Stimulated activated CD8-positive, alpha-beta memory T cell treated with anti-CD3 and anti-CD28 coated beads, Interleukin-15, amount 100 ng/mL, for 1 hour (primary cell): ENCODE results near the gene SPOCK1.

ENCODE experiments used
- DNase-seq: peaks from one replicate; pipeline ENCODE4 v3.0.0-alpha.2; 2020; ENCODE audit warnings: low read depth

SPOCK1 gene

GRCh38 chr5:137069358-137069757, 429.8 kb downstream of the SPOCK1 start:
- no peak for DNase-seq

- DNase-seq: no peak
These were observed 437.7 kb downstream of the SPOCK1 start for GRCh38 chr5:137061382-137061781.

- DNase-seq: no peak
These were observed 441.0 kb downstream of the SPOCK1 start for GRCh38 chr5:137058089-137058488.

- DNase-seq: no peak
These were observed 442.4 kb downstream of the SPOCK1 start for GRCh38 chr5:137056676-137057075.

- DNase-seq: no peak
These were observed 443.8 kb downstream of the SPOCK1 start for GRCh38 chr5:137055271-137055872.

- DNase-seq: no peak
These were observed 444.3 kb downstream of the SPOCK1 start for GRCh38 chr5:137054792-137055191.

GRCh38 chr5:137054335-137054734, 444.8 kb downstream of the SPOCK1 start:
- DNase-seq: no peak

GRCh38 chr5:137051161-137051560, 448.0 kb downstream of the SPOCK1 start:
- no peak for DNase-seq

- no peak for DNase-seq
These were observed 458.3 kb downstream of the SPOCK1 start for GRCh38 chr5:137040641-137041340.

GRCh38 chr5:137040024-137040423, 459.1 kb downstream of the SPOCK1 start:
- DNase-seq: no peak

- DNase-seq: no peak
These were observed 461.3 kb downstream of the SPOCK1 start for GRCh38 chr5:137037848-137038247.

GRCh38 chr5:137036640-137037039, 462.5 kb downstream of the SPOCK1 start:
- no peak for DNase-seq

GRCh38 chr5:137035480-137035878, 463.6 kb downstream of the SPOCK1 start:
- no peak for DNase-seq

- no peak for DNase-seq
These were observed 464.2 kb downstream of the SPOCK1 start for GRCh38 chr5:137034764-137035479.

- no peak for DNase-seq
These were observed 464.9 kb downstream of the SPOCK1 start for GRCh38 chr5:137034213-137034612.

GRCh38 chr5:137032929-137033328, 466.2 kb downstream of the SPOCK1 start:
- no peak for DNase-seq

- no peak for DNase-seq
These were observed 471.4 kb downstream of the SPOCK1 start for GRCh38 chr5:137027758-137028157.

GRCh38 chr5:137026296-137026695, 472.8 kb downstream of the SPOCK1 start:
- no peak for DNase-seq

- DNase-seq: no peak
These were observed 475.1 kb downstream of the SPOCK1 start for GRCh38 chr5:137024044-137024443.

GRCh38 chr5:137023371-137023770, 475.8 kb downstream of the SPOCK1 start:
- no peak for DNase-seq

GRCh38 chr5:137022725-137023124, 476.4 kb downstream of the SPOCK1 start:
- no peak for DNase-seq

GRCh38 chr5:137022043-137022442, 477.1 kb downstream of the SPOCK1 start:
- DNase-seq: no peak

GRCh38 chr5:137019229-137019628, 479.9 kb downstream of the SPOCK1 start:
- no peak for DNase-seq
